HCT116 (cell line): ENCODE results near the gene USP46. TPM values are rescaled to one million over a fixed set of nuclear protein-coding genes. Genes with fewer than 3 reads are reported as not detected.

Source experiments
- ATAC-seq: fragments of 200-7000 bp; cut with Tn5 transposase; 2 replicates; pipeline ENCODE4 v1.9.1; 2020; ENCODE audit warnings: mild to moderate bottlenecking, moderate library complexity
- BruUV-seq: library from RNA; stranded (reverse); fragments of 400-500 nt; replicated peaks from 2 replicates; lab custom pipeline; 2021; lab: Mats Ljungman, UMichigan
- CTCF ChIA-PET: fragments of 300-600 bp; sonication (Branson Sonifier 250); formaldehyde crosslinking; loops from one replicate; lab custom pipeline; 2021; ENCODE audit warnings: antibody characterized with exemption; lab: Charles Lee
- POLR2A ChIA-PET: fragments of 300-600, 350-600 bp; sonication (Branson Sonifier 250); formaldehyde crosslinking; loops from one replicate; lab custom pipeline; 2021; ENCODE audit warnings: antibody characterized with exemption; lab: Charles Lee
- RAD21 ChIA-PET, 2 experiments: fragments of 300-600 bp; sonication (Branson Sonifier 250); formaldehyde crosslinking; loops; one replicate each; lab custom pipeline; 2023; ENCODE audit warnings: low total read pairs in 2 of 2; ENCODE audit not compliant: uncharacterized antibody in 2 of 2, unreplicated experiment in 2 of 2, low non-redundant PET in 1 of 2; lab: Charles Lee
- DNase-seq: peaks from one replicate; pipeline ENCODE4 v3.0.0-alpha.2; 2010; ENCODE audit warnings: low read depth, low spot score
- H2AFZ ChIP-seq: fragments of 200-600 bp; shearing (Covaris generic), sonication (generic); 2 replicates; pipeline ENCODE4 v1.6.1; 2017; ENCODE audit warnings: low read depth, mixed run types, mixed read lengths, antibody characterized with exemption, low read length; ENCODE audit not compliant: poor library complexity, severe bottlenecking
- H3K27ac ChIP-seq: 2 replicates; pipeline ENCODE4 v1.5.1; 2012; ENCODE audit warnings: low read depth, low read length
- H3K27me3 ChIP-seq: fragments of 200-600 bp; sonication (generic); 2 replicates; pipeline ENCODE4 v1.6.1; 2016; ENCODE audit warnings: mixed run types, low read length, mixed read lengths; ENCODE audit not compliant: insufficient read depth
- H3K36me3 ChIP-seq, 2 experiments: fragments of 200-500 bp in 1 of 2; fragments of 200-600 bp in 1 of 2; sonication (Bioruptor generic) in 1 of 2; sonication (generic) in 1 of 2; 2 replicates each; pipeline versions ENCODE4 v1.5.1 to v1.6.1; 2014 to 2016; ENCODE audit warnings: low read length in 2 of 2, inconsistent platforms in 1 of 2, mixed read lengths in 1 of 2, mixed run types in 1 of 2; ENCODE audit not compliant: insufficient read depth in 2 of 2, control insufficient read depth in 1 of 2
- H3K4me1 ChIP-seq, 2 experiments: fragments of 200-600 bp in 1 of 2; sonication (generic) in 1 of 2; 2 replicates each; pipeline versions ENCODE4 v1.5.1 to v1.6.1; 2012 to 2017; ENCODE audit warnings: low read length in 2 of 2, inconsistent platforms in 1 of 2, mild to moderate bottlenecking in 1 of 2, mixed read lengths in 1 of 2, mixed run types in 1 of 2, moderate library complexity in 1 of 2; ENCODE audit not compliant: insufficient read depth in 2 of 2, control insufficient read depth in 1 of 2
- H3K4me2 ChIP-seq: fragments of 200-600 bp; sonication (generic); 2 replicates; pipeline ENCODE4 v1.6.1; 2017; ENCODE audit warnings: mixed run types, low read length, mixed read lengths
- H3K4me3 ChIP-seq, 2 experiments: fragments of 200-600 bp in 1 of 2; sonication (generic) in 1 of 2; replicated peaks in 1 of 2; 2 replicates each; pipeline ENCODE4 v1.5.1; 2011 to 2016; ENCODE audit warnings: low read length in 2 of 2, control low read depth in 1 of 2, low read depth in 1 of 2, mild to moderate bottlenecking in 1 of 2, mixed read lengths in 1 of 2, mixed run types in 1 of 2
- H3K79me2 ChIP-seq: fragments of 200-600 bp; sonication (generic); 2 replicates; pipeline ENCODE4 v1.6.1; 2017; ENCODE audit warnings: mild to moderate bottlenecking, mixed run types, low read length, moderate library complexity, mixed read lengths; ENCODE audit not compliant: insufficient read depth
- H3K9ac ChIP-seq: fragments of 200-600 bp; sonication (generic); 2 replicates; pipeline ENCODE4 v1.6.1; 2016; ENCODE audit warnings: low read length, mixed read lengths
- H3K9me2 ChIP-seq: fragments of 200-600 bp; sonication (generic), shearing (Covaris generic); 2 replicates; pipeline ENCODE4 v1.6.1; 2017; ENCODE audit warnings: mixed run types, mild to moderate bottlenecking, moderate library complexity; ENCODE audit not compliant: insufficient read depth
- H3K9me3 ChIP-seq, 2 experiments: fragments of 200-500 bp in 1 of 2; fragments of 200-600 bp in 1 of 2; sonication (Bioruptor generic) in 1 of 2; sonication (generic) in 1 of 2; 2 replicates each; pipeline ENCODE4 v1.6.1; 2014 to 2017; ENCODE audit warnings: low read length in 2 of 2, mixed read lengths in 2 of 2, inconsistent platforms in 1 of 2, low read depth in 1 of 2, mild to moderate bottlenecking in 1 of 2, mixed run types in 1 of 2, moderate library complexity in 1 of 2; ENCODE audit not compliant: control insufficient read depth in 1 of 2, insufficient read depth in 1 of 2
- H4K20me1 ChIP-seq: fragments of 200-600 bp; sonication (generic), shearing (Covaris generic); 2 replicates; pipeline ENCODE4 v1.6.1; 2017; ENCODE audit warnings: mixed run types, mild to moderate bottlenecking, moderate library complexity; ENCODE audit not compliant: insufficient read depth
- CBX3 ChIP-seq: IDR thresholded peaks from 2 replicates; pipeline ENCODE4 v1.6.1; 2012; ENCODE audit warnings: low read depth
- CEBPB ChIP-seq: IDR thresholded peaks from 2 replicates; pipeline ENCODE4 v1.6.1; 2012; ENCODE audit warnings: low read depth
- CTCF ChIP-seq, 3 experiments: fragments of 200-600 bp in 1 of 3; sonication (generic) in 1 of 3; IDR thresholded peaks in 2 of 3; conservative IDR thresholded peaks in 1 of 3; 2 replicates each; pipeline ENCODE4 v1.5.1; 2012 to 2017; ENCODE audit warnings: low read depth in 2 of 3, low read length in 2 of 3, antibody characterized with exemption in 1 of 3, borderline replicate concordance in 1 of 3, control low read depth in 1 of 3, mild to moderate bottlenecking in 1 of 3, mixed read lengths in 1 of 3, mixed run types in 1 of 3, moderate library complexity in 1 of 3; ENCODE audit not compliant: insufficient read depth in 1 of 3
- EZH2phosphoT487 ChIP-seq: fragments of 200-600 bp; IDR thresholded peaks from 2 replicates; pipeline ENCODE4 v1.6.1; 2018; ENCODE audit warnings: antibody characterized with exemption, borderline replicate concordance
- FOSL1 ChIP-seq: IDR thresholded peaks from 2 replicates; pipeline ENCODE4 v1.6.1; 2012; ENCODE audit warnings: low read depth
- MAX ChIP-seq: IDR thresholded peaks from 2 replicates; pipeline ENCODE4 v1.6.1; 2012
- POLR2A ChIP-seq: IDR thresholded peaks from 2 replicates; pipeline ENCODE4 v1.7.0; 2011; ENCODE audit warnings: borderline replicate concordance; ENCODE audit not compliant: insufficient read depth, insufficient read length; ENCODE audit errors: extremely low read depth
- RAD21 ChIP-seq: IDR thresholded peaks from 2 replicates; pipeline ENCODE4 v1.6.1; 2012; ENCODE audit warnings: low read depth, mild to moderate bottlenecking
- REST ChIP-seq: IDR thresholded peaks from 2 replicates; pipeline ENCODE4 v1.6.1; 2012; ENCODE audit warnings: low read depth
- SIN3A ChIP-seq: IDR thresholded peaks from 2 replicates; pipeline ENCODE4 v1.6.1; 2012; ENCODE audit warnings: low read depth
- SP1 ChIP-seq: IDR thresholded peaks from 2 replicates; pipeline ENCODE4 v1.6.1; 2012; ENCODE audit warnings: low read depth
- SRF ChIP-seq: IDR thresholded peaks from 2 replicates; pipeline ENCODE4 v1.6.1; 2012; ENCODE audit warnings: low read depth
- TCF7L2 ChIP-seq: IDR thresholded peaks from 2 replicates; pipeline ENCODE4 v1.7.0; 2011; ENCODE audit warnings: borderline replicate concordance, inconsistent platforms; ENCODE audit not compliant: insufficient read depth, insufficient read length; ENCODE audit errors: extremely low read depth
- YY1 ChIP-seq: IDR thresholded peaks from 2 replicates; pipeline ENCODE4 v1.6.1; 2011; ENCODE audit warnings: low read length, low read depth, moderate library complexity, mild to moderate bottlenecking; ENCODE audit not compliant: insufficient replicate concordance; ENCODE audit errors: extremely low read depth
- ZFX ChIP-seq: fragments of 450-650 bp; IDR thresholded peaks from 2 replicates; pipeline ENCODE4 v1.6.1; 2017
- ZNF274 ChIP-seq: fragments of 200-500 bp; sonication (Bioruptor generic); IDR thresholded peaks from 2 replicates; pipeline ENCODE4 v1.6.1; 2014; ENCODE audit warnings: mild to moderate bottlenecking, low read depth, low read length, inconsistent platforms
- intact Hi-C: fragments of 100-400 bp; cut with micrococcal nuclease; formaldehyde crosslinking; loops from 2 replicates; pipeline ENCODE4 v1.10.0; 2022
- total RNA-seq: library from RNA; stranded (reverse); gene quantifications from one replicate; pipeline ENCODE4 v1.2.1, GENCODE V29; 2021; ENCODE audit not compliant: unreplicated experiment
- TF ChIP-seq, protein P1 (sequence below): IDR thresholded peaks from 2 replicates; pipeline ENCODE4 v1.6.1; 2012
- TF ChIP-seq, protein P2 (sequence below): IDR thresholded peaks from 2 replicates; pipeline ENCODE4 v1.6.1; 2011; ENCODE audit warnings: mild to moderate bottlenecking, low read length, moderate library complexity; ENCODE audit not compliant: insufficient replicate concordance; ENCODE audit errors: extremely low read depth

The USP46 gene
- total RNA-seq, 1 experiment from 2014 or later = 36.6 TPM

DNA sequence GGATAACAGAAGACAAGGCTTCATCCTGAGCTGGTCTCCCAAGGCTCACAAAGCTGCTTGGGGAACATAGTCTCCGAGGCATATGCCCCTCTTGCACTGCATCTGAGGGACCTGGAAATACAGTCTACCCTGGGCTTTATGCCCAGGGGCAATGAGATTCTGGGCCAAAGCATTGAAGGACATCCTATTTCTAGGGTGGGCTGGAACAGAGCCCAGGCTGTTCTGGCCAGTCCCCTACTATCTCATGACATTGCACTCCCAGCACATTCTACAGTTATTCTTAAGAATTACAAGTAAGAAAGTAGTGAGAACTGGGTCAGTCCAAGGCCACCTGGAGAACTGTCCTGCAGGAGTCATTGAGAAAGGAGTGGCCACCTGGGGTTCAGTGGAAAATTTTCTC, 107.6 kb downstream of the USP46 start:
- CTCF ChIA-PET = no interaction called here
- H2AFZ ChIP-seq = no peak overlapping the region
- no TSS peak for BruUV-seq

More for the DNA sequence above, 107.6 kb downstream of the USP46 start:
- no peaks in the 10 kb centered on the region for H3K36me3 ChIP-seq
- POLR2A ChIA-PET = no interaction called here
- peaks cover 0 to 5% of the 10 kb centered on the region in 2 experiments; a peak in 1 of 4 replicates for H3K4me1 ChIP-seq
- H4K20me1 ChIP-seq = no peaks in the 10 kb centered on the region
- H3K9me2 ChIP-seq = no peaks in the 10 kb centered on the region
- RAD21 ChIA-PET = no interaction called here
- intact Hi-C loops = no loop called here
- ATAC-seq (no peak), DNase-seq (no peak)
- no peak overlapping the region for H3K9ac ChIP-seq
- no peaks in the 10 kb centered on the region for H3K79me2 ChIP-seq
- no peak overlapping the region for H3K4me2 ChIP-seq
- H3K27ac ChIP-seq = no peak overlapping the region
- TF ChIP-seq CEBPB (no peak), YY1 (no peak), SIN3A (no peak), POLR2A (no peak), TCF7L2 (no peak), CTCF (IDR thresholded peaks at IDR 0.05 in 2 of 3, conservative IDR thresholded peaks at IDR 0.05 in 1 of 3; ENCODE audit: borderline replicate concordance in 1 of 3, insufficient read depth in 1 of 3, low read depth in 2 of 3, low read length in 2 of 3) (no peak), FOSL1 (no peak), ZNF274 (no peak), SP1 (no peak), REST (no peak), MAX (no peak), CBX3 (no peak), ZFX (no peak), SRF (no peak), RAD21 (no peak), EZH2phosphoT487 (no peak)
- TF ChIP-seq, protein P1, sequence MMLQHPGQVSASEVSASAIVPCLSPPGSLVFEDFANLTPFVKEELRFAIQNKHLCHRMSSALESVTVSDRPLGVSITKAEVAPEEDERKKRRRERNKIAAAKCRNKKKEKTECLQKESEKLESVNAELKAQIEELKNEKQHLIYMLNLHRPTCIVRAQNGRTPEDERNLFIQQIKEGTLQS = no peak
- TF ChIP-seq, protein P2, sequence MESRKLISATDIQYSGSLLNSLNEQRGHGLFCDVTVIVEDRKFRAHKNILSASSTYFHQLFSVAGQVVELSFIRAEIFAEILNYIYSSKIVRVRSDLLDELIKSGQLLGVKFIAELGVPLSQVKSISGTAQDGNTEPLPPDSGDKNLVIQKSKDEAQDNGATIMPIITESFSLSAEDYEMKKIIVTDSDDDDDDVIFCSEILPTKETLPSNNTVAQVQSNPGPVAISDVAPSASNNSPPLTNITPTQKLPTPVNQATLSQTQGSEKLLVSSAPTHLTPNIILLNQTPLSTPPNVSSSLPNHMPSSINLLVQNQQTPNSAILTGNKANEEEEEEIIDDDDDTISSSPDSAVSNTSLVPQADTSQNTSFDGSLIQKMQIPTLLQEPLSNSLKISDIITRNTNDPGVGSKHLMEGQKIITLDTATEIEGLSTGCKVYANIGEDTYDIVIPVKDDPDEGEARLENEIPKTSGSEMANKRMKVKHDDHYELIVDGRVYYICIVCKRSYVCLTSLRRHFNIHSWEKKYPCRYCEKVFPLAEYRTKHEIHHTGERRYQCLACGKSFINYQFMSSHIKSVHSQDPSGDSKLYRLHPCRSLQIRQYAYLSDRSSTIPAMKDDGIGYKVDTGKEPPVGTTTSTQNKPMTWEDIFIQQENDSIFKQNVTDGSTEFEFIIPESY = no peak
- no peak overlapping the region for H3K4me3 ChIP-seq
- no peaks in the 10 kb centered on the region for H3K9me3 ChIP-seq
- no peaks in the 10 kb centered on the region for H3K27me3 ChIP-seq
